Stimulated activated CD4-positive, alpha-beta T cell treated with anti-CD3 and anti-CD28 coated beads, Interleukin-1b, Interleukin-23, amount 100 ng/mL, for 24 hours (primary cell): ENCODE results near the gene MRPS10.
"Not testable (repeated sequence)": the region's sequence is repeated elsewhere in the genome, so short reads cannot be mapped to it uniquely, and the experiment has no call there.

Experiments used
- DNase-seq, 4 experiments: peaks; one replicate each; pipeline ENCODE4 v3.0.0-alpha.2; 2020; ENCODE audit warnings: low read depth in 4 of 4, low spot score in 1 of 4

MRPS10 gene

GRCh38 chr6:42239333-42239732 is 21.7 kb upstream of the MRPS10 start:
- DNase-seq: no peak

DNA sequence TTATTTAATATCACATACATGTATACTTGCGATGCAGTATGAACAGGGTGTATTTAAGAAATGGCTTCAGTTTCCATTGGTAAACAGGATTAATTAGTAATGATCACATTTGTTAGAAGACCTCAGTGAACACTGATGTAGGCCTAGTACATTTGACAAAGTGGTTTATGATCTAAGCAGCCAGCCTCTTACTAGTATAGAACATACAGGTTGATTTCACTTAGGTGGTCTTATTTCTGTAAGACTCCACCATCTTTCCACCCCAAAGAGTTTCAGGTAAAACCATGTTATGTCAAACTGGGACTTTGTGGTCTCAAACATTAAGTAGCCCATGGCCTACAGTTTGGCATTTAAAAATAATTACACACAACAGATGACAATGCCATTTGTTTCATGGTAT is 20.2 kb upstream of the MRPS10 start:
- DNase-seq: no peak

DNA sequence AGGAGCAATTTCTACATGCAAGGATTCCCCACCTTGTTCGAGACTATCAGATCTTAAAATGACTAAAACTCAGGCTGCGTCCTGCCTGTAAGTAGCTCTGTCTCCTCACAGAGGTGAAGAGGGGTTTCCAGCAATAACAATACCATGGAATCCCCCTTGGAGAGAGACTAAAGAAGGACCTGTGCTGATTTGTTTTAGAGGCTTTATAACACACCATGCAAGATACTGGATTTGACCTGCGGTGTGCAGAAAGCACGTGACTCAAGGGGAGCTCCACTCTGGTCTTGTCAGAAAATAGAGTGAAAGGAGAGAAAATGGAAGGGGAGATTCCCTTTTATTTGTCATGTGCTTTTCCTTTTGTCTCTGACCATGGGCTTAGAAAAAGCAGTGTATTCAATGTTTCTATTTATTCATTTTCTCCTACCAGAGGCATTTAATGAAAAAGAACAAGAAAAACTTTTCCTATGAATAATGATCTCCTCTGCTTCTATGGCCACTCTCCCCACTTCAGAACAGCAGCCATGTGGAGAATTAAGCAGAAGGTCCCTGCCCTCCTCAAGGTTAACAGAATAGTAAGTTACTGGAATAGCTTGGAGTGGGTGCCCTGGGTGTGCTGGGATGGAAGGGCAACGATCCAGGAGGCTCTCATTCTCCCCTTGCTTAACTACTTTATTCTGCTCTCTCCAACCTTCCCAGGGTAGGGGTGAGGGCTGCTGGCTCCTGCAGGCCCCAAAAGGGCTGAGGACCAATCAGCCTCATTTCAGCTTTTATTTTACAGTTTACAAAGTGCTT is 19.2 kb upstream of the MRPS10 start:
- no peak for DNase-seq

DNA sequence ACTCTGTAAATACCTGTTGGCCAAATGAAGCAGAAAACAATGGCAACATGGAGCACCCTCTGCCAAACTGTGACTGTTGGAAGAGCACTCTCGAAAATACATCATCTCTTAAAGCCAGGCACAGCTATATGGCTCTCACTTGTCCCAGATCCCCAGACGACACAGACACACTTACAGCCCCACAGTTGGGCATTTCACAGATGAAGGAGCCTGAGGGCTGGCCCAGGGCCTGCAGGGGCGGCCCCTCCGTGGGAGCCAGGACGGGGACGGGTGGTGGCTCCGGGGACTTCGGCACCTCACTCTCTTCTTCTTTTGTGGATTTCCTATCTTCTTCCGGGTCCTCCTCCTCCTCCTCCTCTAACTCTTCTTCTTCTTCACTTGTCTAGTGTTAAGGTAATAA is 18.4 kb upstream of the MRPS10 start:
- DNase-seq: no peak

DNA sequence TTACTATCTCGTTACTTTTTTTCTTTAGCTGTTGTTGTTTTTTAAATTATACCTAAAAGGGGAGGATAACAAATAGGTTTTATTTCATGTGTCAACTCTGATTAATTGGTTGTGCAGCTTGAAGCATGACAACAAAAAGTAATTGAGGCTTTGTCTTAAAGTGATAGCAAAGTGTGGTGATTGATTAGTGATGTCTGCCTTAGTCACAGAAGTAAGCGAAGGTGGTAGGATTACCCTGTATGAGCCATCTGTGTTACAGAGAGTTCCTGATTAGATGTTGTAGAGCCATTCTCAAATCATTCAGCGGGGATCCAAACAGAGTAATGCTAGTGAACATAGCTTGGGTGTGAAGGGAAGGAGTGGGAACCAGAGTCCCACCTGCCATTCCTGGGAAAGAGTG is 14.4 kb upstream of the MRPS10 start:
- no peak for DNase-seq

DNA sequence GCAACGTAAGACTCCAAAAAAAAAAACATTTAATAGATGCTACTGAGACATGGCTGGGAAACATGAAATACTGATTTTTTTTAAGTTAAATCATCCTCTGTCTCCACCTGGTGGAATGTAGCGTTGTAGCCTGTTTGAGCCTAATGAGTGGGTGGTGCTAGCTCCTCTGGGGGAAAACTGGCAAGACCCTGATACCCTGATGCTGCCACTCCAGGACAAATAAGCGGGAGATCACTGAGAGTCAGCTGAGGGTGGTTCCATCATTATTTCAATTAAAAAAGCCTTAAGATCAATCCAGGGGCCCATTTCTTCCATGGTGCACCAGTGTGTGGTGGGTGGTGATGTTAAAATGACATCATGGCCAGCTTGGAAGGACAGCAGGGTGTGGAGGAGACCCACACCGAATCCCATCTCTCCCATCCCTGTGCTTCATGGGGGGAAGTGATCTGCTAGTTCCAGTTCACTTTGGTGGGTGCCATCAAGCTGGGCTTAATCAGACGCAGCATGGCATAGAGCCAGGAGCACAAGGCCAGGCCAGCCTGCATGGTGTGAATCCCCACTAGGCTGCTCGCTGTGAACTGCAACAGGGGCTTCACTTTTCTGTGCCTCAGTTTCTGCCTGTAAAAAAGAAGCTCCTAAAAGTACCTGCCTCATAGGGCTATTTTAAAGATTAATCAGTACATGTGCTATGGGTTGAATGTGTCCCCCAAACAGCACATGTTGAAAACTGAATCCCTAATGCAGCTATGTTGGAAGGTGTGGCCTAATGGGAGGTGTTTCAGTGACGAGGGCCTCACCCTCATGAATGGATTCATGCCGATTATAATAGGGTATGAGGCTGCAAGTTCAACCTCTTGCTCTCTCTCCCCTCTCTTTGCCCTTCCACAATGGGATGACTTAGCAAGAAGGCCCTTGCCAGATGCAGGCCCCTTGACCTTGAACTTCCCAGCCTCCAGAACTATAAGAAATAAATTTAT is 13.0 kb upstream of the MRPS10 start:
- DNase-seq: no peak

GRCh38 chr6:42229506-42230119 is 12.0 kb upstream of the MRPS10 start:
- DNase-seq: no peak

GRCh38 chr6:42228305-42228704 is 10.6 kb upstream of the MRPS10 start:
- DNase-seq: no peak

- no peak for DNase-seq
Measured at GRCh38 chr6:42227173-42227850, 9.7 kb upstream of the MRPS10 start.

- no peak for DNase-seq
Measured at GRCh38 chr6:42226645-42227143, 9.0 kb upstream of the MRPS10 start.

DNA sequence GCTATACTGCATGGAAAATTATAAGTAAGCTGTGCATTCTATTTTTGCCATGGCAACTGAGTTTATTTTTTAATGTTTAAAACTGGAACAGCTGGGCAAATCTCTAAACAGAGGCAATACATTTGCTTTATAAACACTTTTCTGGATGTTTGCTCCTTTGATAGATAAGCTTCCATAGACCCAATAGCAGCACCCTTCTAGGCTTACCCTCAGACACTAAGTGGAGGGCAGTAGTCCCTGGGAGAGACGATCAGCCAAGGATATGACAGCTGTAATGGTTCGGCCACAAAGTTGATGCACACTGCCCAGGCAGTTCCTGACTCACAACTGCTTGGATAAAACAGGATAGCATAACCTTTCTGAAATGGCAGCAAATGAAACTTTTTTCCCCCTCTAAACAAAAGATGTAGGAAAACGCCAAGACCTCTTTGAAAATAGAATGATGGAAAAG is 8.5 kb upstream of the MRPS10 start:
- no peak for DNase-seq

DNA sequence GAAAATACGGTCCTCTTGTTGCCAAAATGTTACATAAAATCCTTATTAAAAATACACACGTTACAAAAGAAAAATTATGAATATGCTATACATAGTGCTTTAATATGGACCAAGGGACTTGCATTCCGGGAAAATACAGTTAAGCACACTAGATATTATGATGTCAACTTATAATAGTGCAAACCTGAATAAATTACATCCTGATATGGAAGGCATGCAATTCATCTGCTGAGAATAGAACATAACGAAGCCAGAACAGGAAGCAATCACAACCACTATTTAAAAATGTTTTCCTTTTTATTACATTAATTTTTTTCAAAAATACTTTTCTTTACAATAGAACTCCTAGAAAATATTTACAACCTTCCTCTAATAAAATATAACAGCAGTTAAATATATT is 7.8 kb upstream of the MRPS10 start:
- DNase-seq: no peak

DNA sequence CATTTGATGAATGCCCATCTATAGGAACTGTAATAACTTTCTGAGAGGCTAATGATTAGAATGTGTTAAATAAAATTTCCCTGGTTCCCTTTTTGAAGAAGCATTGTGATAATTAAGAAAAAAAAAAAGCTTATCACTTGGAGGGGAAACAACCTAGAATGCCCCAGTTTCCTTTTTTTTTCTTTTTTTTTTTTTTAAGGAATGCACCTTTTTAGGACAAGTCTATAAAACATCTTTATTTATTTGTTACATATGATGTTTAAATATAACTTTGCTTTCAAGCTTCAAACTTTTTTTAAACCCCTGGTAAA is 7.3 kb upstream of the MRPS10 start:
- no peak for DNase-seq

DNA sequence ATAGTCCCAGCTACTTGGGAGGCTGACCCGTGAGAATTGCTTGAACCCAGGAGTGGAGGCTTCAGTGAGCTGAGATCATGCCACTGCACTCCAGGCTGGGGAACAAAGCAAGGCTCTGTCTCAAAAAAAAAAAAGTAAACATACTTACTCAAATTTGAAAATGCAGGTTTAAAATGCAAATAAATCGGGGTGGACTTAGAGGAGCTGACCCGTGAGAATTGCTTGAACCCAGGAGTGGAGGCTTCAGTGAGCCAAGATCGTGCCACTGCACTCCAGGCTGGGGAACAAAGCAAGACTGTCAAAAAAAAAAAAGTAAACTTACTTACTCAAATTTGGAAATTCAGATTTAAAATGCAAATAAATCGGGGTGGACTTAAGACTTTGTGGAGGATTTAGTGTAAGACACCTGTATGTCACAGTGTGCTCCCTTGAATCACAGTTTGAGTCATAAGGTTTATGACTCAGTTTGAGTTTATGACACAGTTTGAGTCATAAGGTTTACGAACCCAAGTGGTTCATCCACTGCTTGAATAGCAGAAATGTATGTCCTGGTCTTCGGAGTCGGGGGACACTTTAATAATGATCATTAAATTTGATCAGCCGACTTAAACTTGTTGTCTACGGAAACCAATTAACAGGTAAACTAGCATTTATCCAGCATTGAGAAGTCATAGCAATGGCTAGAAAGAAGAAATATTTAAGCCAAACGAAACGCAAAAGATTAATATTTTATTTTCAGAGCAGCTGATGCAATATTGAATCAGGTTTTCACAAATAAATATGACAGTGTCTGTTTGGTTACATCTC is 6.8 kb upstream of the MRPS10 start:
- peak in 1 of 4 experiments; percentile 5 for DNase-seq

- no peak for DNase-seq
Measured at GRCh38 chr6:42222448-42222847, 4.8 kb upstream of the MRPS10 start.

DNA sequence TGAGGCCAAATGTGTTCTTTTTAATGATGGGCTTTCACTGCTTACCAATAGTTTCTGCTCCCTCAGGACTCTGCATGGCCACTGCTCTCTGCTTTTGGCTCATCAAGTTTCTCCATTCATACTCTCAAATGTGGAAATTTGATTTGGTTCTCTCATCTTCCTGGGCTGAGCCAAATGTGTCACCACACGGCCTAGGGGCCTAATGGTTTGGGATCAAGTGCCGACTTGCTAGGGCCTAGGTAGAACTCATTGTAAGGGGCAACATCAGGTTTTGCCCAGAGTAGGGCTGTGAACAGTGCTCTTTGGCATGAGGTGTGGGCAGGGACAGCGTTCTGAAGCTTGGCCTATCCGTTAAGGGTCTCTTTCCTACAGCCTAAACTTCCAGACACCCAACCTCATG is 3.9 kb upstream of the MRPS10 start:
- DNase-seq: no peak

- DNase-seq: no peak
Measured at GRCh38 chr6:42220807-42221206, 3.1 kb upstream of the MRPS10 start.

GRCh38 chr6:42217157-42217518 is 523 bp downstream of the MRPS10 start:
- DNase-seq: no peak

DNA sequence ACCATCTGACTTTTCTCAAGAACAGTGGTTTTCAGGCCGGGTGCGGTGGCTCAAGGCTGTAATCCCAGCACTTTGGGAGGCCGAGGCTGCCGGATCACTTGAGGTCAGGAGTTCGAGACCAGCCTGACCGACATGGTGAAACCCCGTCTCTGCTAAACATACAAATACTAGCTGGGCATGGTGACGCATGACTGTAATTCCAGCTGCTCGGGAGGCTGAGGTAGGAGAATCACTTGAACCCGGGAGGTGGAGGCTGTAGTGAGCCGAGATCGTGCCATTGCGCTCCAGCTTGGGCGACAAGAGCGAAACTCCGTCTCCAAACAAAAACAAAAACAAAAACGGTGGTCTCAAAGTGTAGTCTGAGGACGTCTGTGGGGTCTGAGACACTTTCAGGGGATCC is 1.2 kb downstream of the MRPS10 start:
- not testable (repeated sequence) for DNase-seq

DNA sequence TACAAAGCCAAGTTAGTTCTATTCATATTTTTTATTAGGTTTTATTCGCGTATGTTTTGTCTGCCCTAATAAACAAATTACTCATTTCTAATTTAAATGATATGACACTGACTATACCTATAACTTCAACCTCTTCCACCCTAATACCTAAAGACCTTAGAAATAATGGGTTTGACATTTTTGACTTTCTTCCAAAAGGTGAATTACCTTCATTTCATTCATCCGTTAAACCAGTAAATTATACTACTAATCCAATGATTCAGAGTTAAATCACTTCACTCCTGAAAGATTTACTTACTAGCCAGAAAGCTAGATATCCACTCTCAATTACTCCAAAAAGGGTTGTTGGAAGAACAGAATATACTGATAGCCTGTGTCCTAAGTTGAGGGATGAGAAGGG is 5.2 kb downstream of the MRPS10 start:
- no peak for DNase-seq
